PC-3 (cell line): ENCODE measurements around the gene NCBP3. TPM values are rescaled to one million over a fixed set of nuclear protein-coding genes. Genes with fewer than 3 reads are reported as not detected.

Source experiments
- ATAC-seq: fragments of 200-7000 bp; cut with Tn5 transposase; 2 replicates; pipeline ENCODE4 v1.9.1; 2020; ENCODE audit warnings: mild to moderate bottlenecking, moderate library complexity
- BruUV-seq: library from RNA; stranded (reverse); fragments of 400-500 nt; replicated peaks from 2 replicates; lab custom pipeline; 2021; lab: Mats Ljungman, UMichigan
- CTCF ChIA-PET: fragments of 300-600 bp; sonication (Branson Sonifier 250); formaldehyde crosslinking; loops from one replicate; lab custom pipeline; 2022; ENCODE audit warnings: antibody characterized with exemption; lab: Charles Lee
- POLR2A ChIA-PET: fragments of 300-600 bp; sonication (Branson Sonifier 250); formaldehyde crosslinking; loops from one replicate; lab custom pipeline; 2022; ENCODE audit warnings: antibody characterized with exemption; ENCODE audit not compliant: unreplicated experiment; lab: Charles Lee
- DNase-seq: peaks from one replicate; pipeline ENCODE4 v3.0.0-alpha.2; 2015
- H2AFZ ChIP-seq: fragments of 300-600 bp; sonication (generic); 2 replicates; pipeline ENCODE4 v1.6.0; 2016; ENCODE audit warnings: antibody characterized with exemption, low read length
- H3F3A ChIP-seq: fragments of 300-600 bp; sonication (generic); one replicate; pipeline ENCODE4 v1.6.0; 2017; ENCODE audit warnings: antibody characterized with exemption, low read length, control low read depth, mild to moderate bottlenecking; ENCODE audit not compliant: unreplicated experiment
- H3K27ac ChIP-seq: fragments of 300-600 bp; sonication (generic); 2 replicates; pipeline ENCODE4 v1.5.1; 2016; ENCODE audit warnings: mild to moderate bottlenecking, low read length
- H3K27me3 ChIP-seq: fragments of 300-600 bp; sonication (generic); 2 replicates; pipeline ENCODE4 v1.6.1; 2016; ENCODE audit warnings: low read length, mixed read lengths
- H3K36me3 ChIP-seq: fragments of 300-600 bp; sonication (generic); 2 replicates; pipeline ENCODE4 v1.6.1; 2016; ENCODE audit warnings: low read depth, mixed run types, low read length, mixed read lengths
- H3K4me1 ChIP-seq: fragments of 300-600 bp; sonication (generic); 2 replicates; pipeline ENCODE4 v1.5.1; 2016; ENCODE audit warnings: low read length; ENCODE audit not compliant: insufficient read depth
- H3K4me2 ChIP-seq: fragments of 300-600 bp; sonication (generic); 2 replicates; pipeline ENCODE4 v1.6.0; 2016; ENCODE audit warnings: low read length
- H3K4me3 ChIP-seq: fragments of 300-600 bp; sonication (generic); 2 replicates; pipeline ENCODE4 v1.5.1; 2016; ENCODE audit warnings: mild to moderate bottlenecking, low read length, mixed read lengths
- H3K79me2 ChIP-seq: fragments of 300-600 bp; sonication (generic); 2 replicates; pipeline ENCODE4 v1.6.1; 2017; ENCODE audit warnings: low read length, mixed read lengths
- H3K9ac ChIP-seq: fragments of 300-600 bp; sonication (generic); 2 replicates; pipeline ENCODE4 v1.6.0; 2016; ENCODE audit warnings: mild to moderate bottlenecking, low read length
- H3K9me2 ChIP-seq: fragments of 300-600 bp; sonication (generic); replicated peaks from 2 replicates; pipeline ENCODE4 v1.6.1; 2016; ENCODE audit warnings: mixed run types, low read length, mixed read lengths
- H3K9me3 ChIP-seq: fragments of 300-600 bp; sonication (generic); 2 replicates; pipeline ENCODE4 v1.6.1; 2016; ENCODE audit warnings: low read length, mixed read lengths
- H4K20me1 ChIP-seq: fragments of 300-600 bp; sonication (generic); 2 replicates; pipeline ENCODE4 v1.6.1; 2016; ENCODE audit warnings: low read length, mixed read lengths
- CTCF ChIP-seq: fragments of 300-600 bp; sonication (generic); conservative IDR thresholded peaks from 2 replicates; pipeline ENCODE4 v1.5.1; 2017; ENCODE audit warnings: antibody characterized with exemption, low read depth, mild to moderate bottlenecking, low read length
- EZH2 ChIP-seq: fragments of 300-600 bp; sonication (generic); IDR thresholded peaks from one replicate; pipeline ENCODE4 v1.6.1; 2017; ENCODE audit warnings: antibody characterized with exemption, mild to moderate bottlenecking, low read length; ENCODE audit not compliant: unreplicated experiment
- EZH2phosphoT487 ChIP-seq: fragments of 300-600 bp; sonication (generic); IDR thresholded peaks from 2 replicates; pipeline ENCODE4 v1.6.1; 2018; ENCODE audit warnings: mild to moderate bottlenecking, antibody characterized with exemption, low read length, borderline replicate concordance
- intact Hi-C: fragments of 100-400 bp; cut with micrococcal nuclease; formaldehyde crosslinking; loops from 2 replicates; pipeline ENCODE4 v1.9.0; 2023
- total RNA-seq: library from RNA; depleted of rRNA; stranded (reverse); fragments of >200 nt; gene quantifications from 2 replicates; pipeline ENCODE4 v1.2.3, GENCODE V29; 2014

Gene NCBP3
- total RNA-seq, 1 experiment from 2014 or later: 21.0 TPM

- Histone ChIP-seq H3K9me3 (no peaks in the 10 kb centered on the region), H3K4me3 (no peak overlapping the region), H3K4me1 (no peaks in the 10 kb centered on the region), H3K79me2 (no peaks in the 10 kb centered on the region), H3K36me3 (no peaks in the 10 kb centered on the region), H3F3A (no peaks in the 10 kb centered on the region), H3K27me3 (no peaks in the 10 kb centered on the region), H4K20me1 (no peaks in the 10 kb centered on the region), H3K4me2 (no peak overlapping the region), H3K9me2 (no peaks in the 10 kb centered on the region), H3K27ac (no peak overlapping the region), H2AFZ (no peak overlapping the region), H3K9ac (no peak overlapping the region)
- ATAC-seq: no peak
- no TSS peak for BruUV-seq
- POLR2A ChIA-PET: no interaction called here
- intact Hi-C loops: no loop called here
- no peak for TF ChIP-seq CTCF
- TF ChIP-seq EZH2phosphoT487: no peak
- no peak for DNase-seq
- CTCF ChIA-PET: interaction anchor here (1.0 kb wide), 1 partner anchor 48 kb away, joined by 4 read pairs; no protein-coding TSS in a partner anchor
Observed at GRCh38 chr17:3866276-3866675, 20.2 kb upstream of the NCBP3 start.

- H3K36me3 ChIP-seq: no peaks in the 10 kb centered on the region
- TF ChIP-seq EZH2 (no peak), CTCF (no peak), EZH2phosphoT487 (no peak)
- H3K4me2 ChIP-seq: no peak overlapping the region
- no peaks in the 10 kb centered on the region for H3K4me1 ChIP-seq
- H3K9ac ChIP-seq: no peak overlapping the region
- H2AFZ ChIP-seq: no peak overlapping the region
- peak; percentile 50 for ATAC-seq
- H3K79me2 ChIP-seq: no peaks in the 10 kb centered on the region
- no peak overlapping the region for H3K4me3 ChIP-seq
- H3K27me3 ChIP-seq: no peaks in the 10 kb centered on the region
- no peaks in the 10 kb centered on the region for H4K20me1 ChIP-seq
- H3K9me3 ChIP-seq: no peaks in the 10 kb centered on the region
- intact Hi-C loops: no loop called here
- no peak overlapping the region for H3K27ac ChIP-seq
- no TSS peak for BruUV-seq
- no peaks in the 10 kb centered on the region for H3K9me2 ChIP-seq
- DNase-seq: no peak
- no peaks in the 10 kb centered on the region for H3F3A ChIP-seq
- ChIA-PET CTCF (no interaction called here), POLR2A (no interaction called here)
Observed at GRCh38 chr17:3865176-3865575, 19.1 kb upstream of the NCBP3 start.

- H3K4me3 ChIP-seq: no peak overlapping the region
- DNase-seq (no peak), ATAC-seq (no peak)
- no peaks in the 10 kb centered on the region for H3K9me3 ChIP-seq
- BruUV-seq: no TSS peak
- no peaks in the 10 kb centered on the region for H3K9me2 ChIP-seq
- no peak overlapping the region for H3K9ac ChIP-seq
- no peak overlapping the region for H2AFZ ChIP-seq
- no peaks in the 10 kb centered on the region for H3K79me2 ChIP-seq
- no peaks in the 10 kb centered on the region for H4K20me1 ChIP-seq
- no peaks in the 10 kb centered on the region for H3K36me3 ChIP-seq
- no peak overlapping the region for H3K4me2 ChIP-seq
- no peaks in the 10 kb centered on the region for H3F3A ChIP-seq
- H3K27ac ChIP-seq: no peak overlapping the region
- no peaks in the 10 kb centered on the region for H3K4me1 ChIP-seq
- no peak for TF ChIP-seq CTCF
- no peak for TF ChIP-seq EZH2
- no peak for TF ChIP-seq EZH2phosphoT487
- H3K27me3 ChIP-seq: no peaks in the 10 kb centered on the region
- ChIA-PET CTCF (no interaction called here), POLR2A (no interaction called here)
- intact Hi-C loops: no loop called here
Observed at GRCh38 chr17:3864534-3864933, 18.5 kb upstream of the NCBP3 start.
